ENCODE data around the gene CDH23. TPM values are rescaled to one million over a fixed set of nuclear protein-coding genes. Genes with fewer than 3 reads are reported as not detected.

Gene CDH23
- total and polyA plus RNA-seq, 10 donors: 2.0 to 19.9 (median 11.0) TPM

DNA sequence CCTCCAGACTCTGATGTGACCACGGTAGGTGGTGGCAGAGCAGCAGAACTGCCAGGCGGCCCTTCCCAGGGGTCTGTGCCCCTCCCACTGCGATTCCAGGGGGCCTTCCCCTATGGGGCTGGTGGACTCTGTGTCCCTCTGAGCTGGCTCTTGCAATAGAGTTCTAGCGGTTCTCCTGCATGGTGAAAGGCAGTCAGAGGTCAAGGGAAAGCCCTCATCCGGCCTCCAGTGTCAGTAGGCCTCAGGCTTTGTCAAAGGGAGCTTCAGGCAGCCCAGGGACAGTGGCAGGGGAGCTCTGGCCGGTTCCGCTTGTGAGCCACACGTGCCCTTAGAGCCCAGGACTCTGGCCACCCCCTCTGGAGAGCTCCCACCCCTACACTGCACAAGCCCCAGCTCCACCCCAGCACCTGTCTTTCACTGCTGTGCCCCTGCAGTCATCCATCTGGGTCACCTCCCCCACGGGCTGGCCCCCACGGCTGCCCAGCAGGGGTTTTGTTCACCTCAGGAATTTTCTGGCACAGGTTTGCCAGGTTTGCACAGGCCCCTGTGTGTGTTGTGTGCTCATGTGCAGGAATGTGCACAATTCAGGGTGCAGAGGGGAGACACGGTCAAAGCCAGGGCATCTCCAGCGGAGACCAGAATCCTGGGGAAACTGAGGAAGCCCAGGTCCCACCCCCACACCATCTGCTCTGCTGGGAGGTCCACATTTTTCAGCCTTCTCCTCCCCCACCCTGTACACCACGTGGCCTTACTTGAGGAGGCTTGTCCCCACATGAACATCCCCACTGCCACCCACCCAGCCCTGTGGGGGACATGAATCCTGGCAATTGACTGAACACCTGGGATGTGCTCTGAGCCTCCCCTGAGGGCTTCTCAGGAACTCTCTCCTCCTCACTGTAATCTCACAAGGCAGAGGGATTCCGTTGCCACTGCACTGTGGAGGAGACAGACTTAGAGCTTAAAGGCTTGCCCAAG is 299.1 kb downstream of the CDH23 start:
- H3K27ac ChIP-seq: peak overlapping the region in 6 of 8 donors; percentile 12 to 84 (median 80)

DNA sequence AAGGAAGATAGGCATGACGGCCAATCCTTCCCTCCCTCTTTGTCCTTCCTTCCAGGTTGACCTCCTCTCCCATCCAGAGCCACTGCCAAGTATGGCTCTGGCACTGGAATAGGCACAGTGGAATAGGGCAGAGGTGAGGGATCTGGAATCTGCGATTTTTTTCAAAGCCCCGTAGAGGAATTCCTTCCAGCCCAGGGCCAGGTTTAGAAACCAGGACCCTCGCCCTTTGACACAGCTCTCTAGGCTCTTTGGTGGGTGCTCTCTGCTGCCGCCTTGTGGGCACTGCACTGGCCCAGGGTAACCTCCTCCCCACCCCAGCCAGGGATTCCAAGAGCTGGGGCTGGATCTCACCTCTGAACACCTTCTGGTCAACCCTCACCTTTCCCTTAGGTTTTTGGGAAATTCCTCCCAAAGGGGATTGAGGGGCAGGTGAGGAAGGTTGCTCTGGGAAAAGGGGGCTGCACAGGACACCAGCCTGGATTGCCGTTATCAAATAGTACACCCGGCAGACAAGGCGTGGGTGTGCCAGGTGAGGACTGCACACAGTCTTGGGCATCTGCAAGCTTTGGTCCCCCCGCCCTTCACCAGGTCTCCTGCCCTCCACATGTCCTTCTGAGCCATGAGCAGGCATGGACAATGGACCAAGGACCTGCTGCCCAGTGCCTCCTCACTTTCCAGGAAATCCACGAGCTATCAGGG is 300.1 kb downstream of the CDH23 start:
- no peaks in the 10 kb centered on the region for H3K27me3 ChIP-seq (replicated peaks in 1 of 7)
- peaks cover 35 to 93% (median 61%) of the 10 kb centered on the region in 6 donors for H3K4me1 ChIP-seq
- WGBS, 5 donors: 50 to 61% (median 54%) methylated on average over 9 to 10 of the region's 10 CpGs
- H3K27ac ChIP-seq: peak overlapping the region in 4 of 8 donors; percentile 68 to 83 (median 80)
- intact Hi-C loops (cut with DNase I; ENCODE audit: low total_unique reads): loop anchor here (10.0 kb wide), 1 partner anchor 382 kb away; the partner anchor contains the start of gene SLC29A3
- H3K4me3 ChIP-seq: no peak overlapping the region
- peak; percentile 90 for DNase-seq
- H3K9me3 ChIP-seq: peaks cover 0 to 2% (median 0%) of the 10 kb centered on the region in 8 donors
- TF ChIP-seq POLR2AphosphoS5 (IDR thresholded peaks at IDR 0.05): peak in 1 of 3 donors; percentile 35
- TF ChIP-seq POLR2A (IDR thresholded peaks at IDR 0.05): no peak
- TF ChIP-seq CTCF (IDR thresholded peaks at IDR 0.05 in 8 of 11, conservative IDR thresholded peaks at IDR 0.05 in 3 of 11): peak; percentile 59 to 90 (median 83)
- no peaks in the 10 kb centered on the region for H3K36me3 ChIP-seq

More for the DNA sequence above, 299.1 kb downstream of the CDH23 start:
- TF ChIP-seq POLR2AphosphoS5 (IDR thresholded peaks at IDR 0.05): peak in 2 of 3 donors; percentile 11 to 23
- TF ChIP-seq POLR2A (IDR thresholded peaks at IDR 0.05): no peak
- no peak overlapping the region for H3K4me3 ChIP-seq
- intact Hi-C loops (cut with DNase I; ENCODE audit: low total_unique reads): loop anchor here (10.0 kb wide), 1 partner anchor 381 kb away; the partner anchor contains the start of gene SLC29A3
- H3K4me1 ChIP-seq: peaks cover 35 to 83% (median 56%) of the 10 kb centered on the region in 6 donors
- WGBS, 5 donors: 79 to 83% (median 81%) methylated on average over 8 to 14 of the region's 14 CpGs
- H3K27me3 ChIP-seq (replicated peaks in 1 of 7): no peaks in the 10 kb centered on the region
- no peak for DNase-seq
- H3K9me3 ChIP-seq: peaks cover 0 to 8% (median 2%) of the 10 kb centered on the region in 8 donors
- H3K36me3 ChIP-seq: no peaks in the 10 kb centered on the region

GRCh38 chr10:71697938-71698709 is 301.4 kb downstream of the CDH23 start:
- no peak for DNase-seq
- WGBS, 5 donors: 60 to 68% (median 66%) methylated on average over 7 of the region's 7 CpGs
- intact Hi-C loops (cut with DNase I; ENCODE audit: low total_unique reads): loop anchor here (10.0 kb wide), 1 partner anchor 383 kb away; the partner anchor contains the start of gene SLC29A3
- no peaks in the 10 kb centered on the region for H3K27me3 ChIP-seq (replicated peaks in 1 of 7)
- no peaks in the 10 kb centered on the region for H3K9me3 ChIP-seq
- no peak overlapping the region for H3K27ac ChIP-seq
- peaks cover 35 to 93% (median 59%) of the 10 kb centered on the region in 6 donors for H3K4me1 ChIP-seq
- no peak overlapping the region for H3K4me3 ChIP-seq
- TF ChIP-seq CTCF (IDR thresholded peaks at IDR 0.05 in 8 of 11, conservative IDR thresholded peaks at IDR 0.05 in 3 of 11): no peak
- no peak for TF ChIP-seq POLR2A (IDR thresholded peaks at IDR 0.05)
- no peak for TF ChIP-seq POLR2AphosphoS5 (IDR thresholded peaks at IDR 0.05)
- H3K36me3 ChIP-seq: no peaks in the 10 kb centered on the region

- intact Hi-C loops (cut with DNase I; ENCODE audit: low total_unique reads): loop anchor here (10.0 kb wide), 1 partner anchor 384 kb away; the partner anchor contains the start of gene SLC29A3
- H3K27me3 ChIP-seq (replicated peaks in 1 of 7): no peaks in the 10 kb centered on the region
- H3K36me3 ChIP-seq: no peaks in the 10 kb centered on the region
- no peak for DNase-seq
- 75 to 91% (median 83%) methylated on average over 5 of the region's 5 CpGs for WGBS, 5 donors
- H3K4me1 ChIP-seq: peaks cover 30 to 87% (median 53%) of the 10 kb centered on the region in 6 donors
- no peak for TF ChIP-seq POLR2A (IDR thresholded peaks at IDR 0.05)
- no peak for TF ChIP-seq CTCF (IDR thresholded peaks at IDR 0.05 in 8 of 11, conservative IDR thresholded peaks at IDR 0.05 in 3 of 11)
- no peak for TF ChIP-seq POLR2AphosphoS5 (IDR thresholded peaks at IDR 0.05)
- no peak overlapping the region for H3K4me3 ChIP-seq
- H3K9me3 ChIP-seq: no peaks in the 10 kb centered on the region
- H3K27ac ChIP-seq: no peak overlapping the region
These were observed 302.0 kb downstream of the CDH23 start for GRCh38 chr10:71698737-71699136.
